ENCODE results near the gene SLC7A6.

The SLC7A6 gene

DNA sequence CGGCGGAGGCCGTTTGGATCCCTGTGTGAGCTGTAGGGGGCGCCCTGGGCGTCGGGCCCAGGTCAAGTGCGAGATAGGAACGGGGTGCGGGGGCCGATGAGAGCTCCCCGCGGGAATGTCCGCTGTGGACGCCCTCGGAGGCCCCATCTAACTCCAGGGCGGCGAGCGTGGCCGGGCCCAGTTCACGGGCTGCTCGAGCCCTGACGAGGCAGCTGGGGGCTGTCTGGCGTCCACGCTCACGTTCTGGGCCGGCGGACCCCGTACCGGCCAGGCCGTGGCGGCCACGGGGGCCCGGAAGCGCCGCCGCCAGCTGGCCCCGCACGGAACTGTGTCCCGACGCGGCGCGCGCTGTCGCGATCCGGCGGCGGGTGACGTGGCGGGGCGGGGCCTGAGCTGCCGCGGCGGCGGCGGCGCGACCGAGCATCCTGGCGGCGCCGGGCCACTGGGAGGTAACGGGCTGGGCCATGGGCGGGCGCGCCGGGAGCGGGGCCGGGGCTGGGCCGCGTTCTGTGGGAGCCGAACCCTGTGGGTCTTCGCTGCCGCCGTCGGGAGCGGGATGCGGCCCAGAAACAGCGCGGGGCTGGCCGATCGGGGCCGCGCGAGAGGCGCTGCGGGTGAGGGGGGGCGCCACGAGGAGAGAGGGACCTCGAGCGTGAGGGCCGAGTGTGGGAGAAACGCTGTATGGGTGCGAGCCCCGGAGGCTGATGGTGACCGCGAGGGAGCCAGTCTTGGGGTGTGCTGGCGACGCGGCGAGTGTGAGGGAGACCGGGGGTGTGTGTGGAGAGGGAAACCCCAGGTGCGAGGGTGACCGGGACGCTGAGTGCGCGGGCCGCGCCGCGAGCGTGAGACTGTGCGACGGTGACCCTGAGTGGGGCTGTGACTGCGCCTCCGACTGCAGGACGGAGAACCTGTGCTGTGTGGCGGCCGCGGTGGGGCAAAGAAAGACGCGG lies at the start of gene SLC7A6:
SLC7A6 (plus strand) TSS at position 399 of the 950 bp plus-strand sequence. CDS start 10,201 bp downstream, outside the sequence.
- peak; percentile 74 for DNase-seq (ENCODE audit: low read depth)

GRCh38 chr16:68214726-68215125 lies 49.6 kb upstream of the SLC7A6 start:
- no peak for DNase-seq (ENCODE audit: low read depth)

- DNase-seq (ENCODE audit: low read depth) = no peak
Observed at GRCh38 chr16:68215302-68215701, 49.0 kb upstream of the SLC7A6 start.

DNA sequence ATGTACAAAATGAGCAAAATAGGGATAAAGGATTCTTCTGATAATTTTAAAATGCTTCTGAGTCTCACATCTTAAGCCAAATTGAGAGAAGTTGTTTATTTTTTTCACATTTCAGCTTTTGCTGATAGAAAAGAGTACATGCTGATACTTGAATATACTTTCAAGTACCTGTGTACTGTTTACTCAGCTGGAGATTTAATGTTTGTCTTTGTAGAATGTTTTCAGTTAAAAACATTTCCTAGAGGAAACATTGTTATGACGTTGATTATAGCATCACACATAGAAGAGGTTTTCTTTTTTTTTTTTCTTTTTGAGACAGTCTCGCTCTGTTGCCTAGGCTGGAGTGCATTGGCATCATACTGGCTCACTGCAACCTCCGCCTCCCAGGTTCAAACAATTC lies 48.1 kb upstream of the SLC7A6 start:
- DNase-seq (ENCODE audit: low read depth) = no peak

GRCh38 chr16:68217506-68217905 lies 46.8 kb upstream of the SLC7A6 start:
- DNase-seq (ENCODE audit: low read depth) = no peak

GRCh38 chr16:68219725-68220351 lies 44.5 kb upstream of the SLC7A6 start:
- DNase-seq (ENCODE audit: low read depth) = no peak

GRCh38 chr16:68223072-68223471 lies 41.3 kb upstream of the SLC7A6 start:
- DNase-seq (ENCODE audit: low read depth) = no peak

DNA sequence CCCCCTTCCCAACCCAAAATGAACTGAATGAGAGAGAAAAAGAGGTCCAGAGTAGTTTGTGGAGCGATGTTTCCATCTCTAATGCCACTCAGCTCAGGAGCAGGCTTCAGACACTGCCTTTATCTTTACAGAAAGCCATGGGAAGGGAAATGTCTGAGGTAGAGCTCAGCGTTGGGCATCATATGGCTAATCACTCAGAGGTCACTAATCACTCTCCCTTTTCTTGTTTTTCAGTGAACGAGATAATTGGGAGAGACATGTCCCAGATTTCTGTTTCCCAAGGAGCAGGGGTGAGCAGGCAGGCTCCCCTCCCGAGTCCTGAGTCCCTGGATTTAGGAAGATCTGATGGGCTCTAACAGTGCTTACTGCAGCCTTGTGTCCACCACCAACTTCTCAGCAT lies 38.2 kb upstream of the SLC7A6 start:
- no peak for DNase-seq (ENCODE audit: low read depth)

DNA sequence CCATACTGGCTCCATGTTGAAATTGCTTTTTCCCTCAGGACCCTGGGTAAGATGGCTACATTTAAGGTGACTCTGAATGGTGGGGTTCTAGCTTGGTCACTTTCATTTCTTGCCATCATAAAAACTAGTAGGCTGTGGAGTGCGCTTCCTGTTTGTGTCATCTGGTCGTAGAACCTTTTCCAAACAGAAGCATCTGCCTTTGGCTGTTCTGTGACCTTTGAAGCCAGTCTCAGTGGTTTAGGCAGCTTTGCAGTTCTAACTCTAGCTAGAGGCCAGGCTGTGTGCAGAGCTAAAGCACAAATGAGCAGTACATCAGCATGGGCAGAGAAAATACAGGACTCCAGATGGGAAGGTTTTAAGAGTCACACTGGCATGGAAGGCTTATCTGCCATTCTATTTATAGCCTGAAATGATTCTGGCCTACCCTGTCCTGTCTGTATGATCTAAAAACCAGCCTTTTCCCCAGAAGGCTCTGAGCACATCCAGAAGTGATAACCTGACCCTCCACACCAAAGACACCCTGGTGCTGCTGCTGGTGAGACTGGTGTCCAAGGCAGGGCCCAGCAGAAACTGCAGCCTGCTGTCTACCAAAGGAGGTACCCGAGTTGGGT lies 37.0 kb upstream of the SLC7A6 start:
- no peak for DNase-seq (ENCODE audit: low read depth)

- no peak for DNase-seq (ENCODE audit: low read depth)
Observed at GRCh38 chr16:68227850-68228553, 36.3 kb upstream of the SLC7A6 start.

DNA sequence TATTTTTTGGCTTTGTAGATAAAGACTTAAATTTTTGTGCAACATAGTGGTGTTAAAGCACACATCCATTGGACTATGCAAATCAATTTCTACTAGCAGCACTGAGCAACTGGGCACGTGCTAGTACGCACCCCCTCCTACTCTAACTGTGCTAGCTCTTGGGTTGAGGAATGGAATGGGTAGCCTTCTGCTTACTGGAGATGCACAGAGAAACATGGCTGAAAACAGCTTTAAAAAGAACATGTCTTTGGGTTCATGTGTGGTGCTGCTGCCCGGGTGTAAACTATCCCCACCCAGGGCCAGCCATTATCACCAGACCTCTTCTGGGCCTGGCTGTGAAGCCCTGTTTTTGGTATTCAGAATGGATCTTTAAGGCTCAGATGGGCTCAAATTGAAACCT lies 35.7 kb upstream of the SLC7A6 start:
- no peak for DNase-seq (ENCODE audit: low read depth)

DNA sequence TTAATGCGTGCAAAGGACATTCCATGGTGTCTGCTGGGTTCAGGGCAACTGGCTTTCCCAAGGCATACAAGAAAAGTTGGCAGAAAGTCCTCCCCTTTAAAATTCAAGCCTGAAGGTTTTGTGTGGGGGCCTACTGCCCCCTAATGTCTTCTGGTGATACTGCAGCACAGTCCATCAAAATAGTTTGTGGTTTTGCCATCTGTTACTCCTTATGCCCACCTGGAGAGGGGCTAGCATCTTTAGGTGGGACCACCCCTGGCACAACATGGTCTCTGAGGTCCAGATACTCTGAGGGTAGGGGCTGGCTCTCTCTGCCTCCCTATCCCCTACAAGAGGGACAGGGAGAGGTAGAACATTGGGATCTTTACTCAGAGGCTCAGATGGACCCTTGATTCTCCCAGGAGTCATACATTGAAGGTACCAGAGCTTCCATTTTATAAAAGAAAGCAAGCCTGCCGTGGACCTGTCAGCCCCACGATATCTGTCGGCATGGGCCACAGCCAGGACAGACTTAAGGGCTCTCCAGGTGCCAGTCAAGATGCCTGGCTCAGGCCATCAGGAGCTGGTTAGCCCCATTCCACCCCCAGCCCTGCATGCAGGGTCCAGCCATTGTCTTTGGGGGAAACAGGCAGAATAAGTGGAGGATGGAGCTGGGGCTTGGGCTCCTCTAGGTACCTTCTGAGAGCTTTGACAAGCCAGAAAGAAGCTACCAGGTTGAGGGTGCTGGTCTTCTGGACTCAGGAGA lies 34.7 kb upstream of the SLC7A6 start:
- DNase-seq (ENCODE audit: low read depth) = no peak

DNA sequence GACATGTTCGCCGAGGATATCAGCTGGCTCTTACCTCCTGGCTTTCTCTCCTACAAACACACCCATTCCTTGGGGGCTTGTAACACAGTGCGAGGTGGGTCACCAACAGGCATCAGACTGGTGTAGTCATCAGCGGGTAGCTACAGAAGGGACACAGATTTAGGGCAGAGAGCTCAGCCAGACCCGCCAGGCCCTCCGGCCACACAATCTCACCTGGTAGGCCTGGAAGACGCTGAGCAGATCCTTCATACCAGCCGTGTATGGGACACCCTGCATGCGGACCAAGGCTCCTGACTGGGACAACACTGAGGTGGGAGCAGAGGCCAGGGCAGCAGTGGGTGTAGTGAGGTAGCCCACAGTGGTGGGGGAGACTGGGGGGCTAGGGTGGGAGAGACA lies 34.2 kb upstream of the SLC7A6 start:
- no peak for DNase-seq (ENCODE audit: low read depth)

DNA sequence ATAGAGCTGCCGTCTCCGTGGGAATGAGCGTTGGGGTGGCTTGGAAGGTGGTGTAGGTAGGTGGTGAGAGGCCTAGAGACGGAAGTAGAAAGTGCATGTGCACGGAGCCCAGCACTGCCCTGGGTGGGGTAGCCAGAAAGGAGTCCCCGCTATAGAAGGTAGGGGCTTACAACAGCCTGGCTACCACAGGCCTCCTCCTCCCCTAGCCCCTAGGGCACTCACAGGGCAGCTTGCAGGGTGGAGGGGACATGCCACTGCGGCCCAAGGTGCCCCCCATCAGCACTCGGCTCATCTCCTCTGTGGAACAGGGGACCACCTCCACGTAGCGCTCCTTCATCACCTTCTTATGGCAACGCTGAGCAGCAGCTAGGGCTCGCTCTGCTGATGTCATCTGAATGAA lies 33.4 kb upstream of the SLC7A6 start:
- no peak for DNase-seq (ENCODE audit: low read depth)

- no peak for DNase-seq (ENCODE audit: low read depth)
Observed at GRCh38 chr16:68231384-68232136, 32.8 kb upstream of the SLC7A6 start.

DNA sequence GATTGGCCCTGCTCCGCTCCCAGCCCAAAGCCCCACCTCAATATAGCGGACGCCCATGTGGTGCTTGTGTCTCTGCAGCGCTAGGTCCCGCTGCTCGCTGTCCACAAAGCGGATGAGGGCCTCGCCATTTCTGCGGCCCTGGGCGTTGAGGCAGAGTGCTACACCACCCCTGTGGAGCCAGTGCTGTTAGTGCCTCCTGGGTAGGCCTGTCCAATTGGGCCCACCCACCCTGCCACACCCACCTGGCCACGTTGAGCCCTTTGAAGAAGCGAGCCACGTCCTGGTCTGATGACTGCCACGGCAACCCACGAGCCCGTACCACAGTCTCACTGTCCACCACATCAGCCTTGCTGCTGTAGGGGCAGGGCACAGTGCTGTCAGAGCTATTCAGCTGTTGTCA lies 32.0 kb upstream of the SLC7A6 start:
- DNase-seq (ENCODE audit: low read depth) = no peak

- no peak for DNase-seq (ENCODE audit: low read depth)
Observed at GRCh38 chr16:68233085-68233834, 31.1 kb upstream of the SLC7A6 start.

DNA sequence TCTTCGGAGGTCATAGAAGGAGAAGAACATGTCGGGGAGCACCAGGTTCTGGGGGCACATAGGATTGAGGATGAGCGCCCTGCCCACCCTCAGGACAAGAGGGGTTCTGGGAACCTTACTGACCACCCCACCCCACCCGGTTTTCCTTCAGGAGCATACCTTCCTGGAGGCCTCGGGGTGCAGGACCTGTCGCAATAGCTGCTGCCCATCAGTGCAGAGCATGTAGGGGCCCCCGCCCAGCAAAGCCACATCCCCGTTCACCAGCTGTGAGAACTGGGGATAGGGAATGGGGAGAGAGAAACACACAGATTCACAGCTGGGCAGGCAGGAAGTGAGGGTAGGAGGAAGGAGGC lies 30.5 kb upstream of the SLC7A6 start:
- DNase-seq (ENCODE audit: low read depth) = no peak

- DNase-seq (ENCODE audit: low read depth) = no peak
Observed at GRCh38 chr16:68234188-68235107, 29.9 kb upstream of the SLC7A6 start.
